PC-9 (cell line): ENCODE results near the gene HOXA4. TPM values are rescaled to one million over a fixed set of nuclear protein-coding genes. Genes with fewer than 3 reads are reported as not detected.

ENCODE experiments used
- BruUV-seq: library from RNA; stranded (reverse); fragments of 400-500 nt; replicated peaks from 2 replicates; lab custom pipeline; 2021; lab: Mats Ljungman, UMichigan
- CTCF ChIA-PET: fragments of 300-600 bp; sonication (Branson Sonifier 250); formaldehyde crosslinking; loops from one replicate; lab custom pipeline; 2022; ENCODE audit warnings: antibody characterized with exemption; lab: Charles Lee
- POLR2A ChIA-PET: fragments of 300-600 bp; sonication (Branson Sonifier 250); formaldehyde crosslinking; loops from one replicate; lab custom pipeline; 2022; ENCODE audit warnings: antibody characterized with exemption; ENCODE audit not compliant: unreplicated experiment; lab: Charles Lee
- DNase-seq, 2 experiments: peaks; one replicate each; pipeline versions ENCODE4 v3.0.0 to v3.0.0-alpha.2; 2015 to 2022; ENCODE audit warnings: mixed read lengths in 1 of 2
- H2AFZ ChIP-seq: fragments of 200-600 bp; sonication (generic); 2 replicates; pipeline ENCODE4 v1.8.1; 2017; ENCODE audit warnings: antibody characterized with exemption
- H3F3A ChIP-seq: fragments of 200-600 bp; sonication (generic); 2 replicates; pipeline ENCODE4 v1.8.1; 2017; ENCODE audit warnings: antibody characterized with exemption, mild to moderate bottlenecking, low read depth; ENCODE audit not compliant: insufficient read depth
- H3K27ac ChIP-seq: fragments of 200-600 bp; sonication (generic); 2 replicates; pipeline ENCODE4 v1.6.1; 2016; ENCODE audit warnings: mixed run types
- H3K27me3 ChIP-seq: fragments of 200-600 bp; sonication (generic); 2 replicates; pipeline ENCODE4 v1.6.1; 2016; ENCODE audit warnings: low read depth, mixed run types; ENCODE audit not compliant: insufficient read depth
- H3K36me3 ChIP-seq: fragments of 200-600 bp; sonication (generic); 2 replicates; pipeline ENCODE4 v1.6.1; 2016; ENCODE audit warnings: low read depth, mixed run types
- H3K4me1 ChIP-seq: fragments of 200-600 bp; sonication (generic); replicated peaks from 2 replicates; pipeline ENCODE4 v1.6.1; 2016; ENCODE audit warnings: mixed run types; ENCODE audit not compliant: insufficient read depth
- H3K4me2 ChIP-seq: fragments of 200-600 bp; sonication (generic); 2 replicates; pipeline ENCODE4 v1.6.1; 2017; ENCODE audit warnings: mixed run types
- H3K4me3 ChIP-seq: fragments of 200-600 bp; sonication (generic); 2 replicates; pipeline ENCODE4 v1.6.1; 2016; ENCODE audit warnings: mixed run types
- H3K79me2 ChIP-seq: fragments of 200-600 bp; sonication (generic); 2 replicates; pipeline ENCODE4 v1.6.1; 2017; ENCODE audit warnings: low read depth, mixed run types
- H3K9me2 ChIP-seq: fragments of 200-600 bp; sonication (generic); 2 replicates; pipeline ENCODE4 v1.8.1; 2017; ENCODE audit warnings: mild to moderate bottlenecking; ENCODE audit not compliant: insufficient read depth
- H3K9me3 ChIP-seq: fragments of 200-600 bp; sonication (generic); 2 replicates; pipeline ENCODE4 v1.8.1; 2016; ENCODE audit warnings: low read depth; ENCODE audit not compliant: insufficient read depth
- H4K20me1 ChIP-seq: fragments of 200-600 bp; sonication (generic); 2 replicates; pipeline ENCODE4 v1.8.1; 2017; ENCODE audit not compliant: insufficient read depth
- EZH2 ChIP-seq: fragments of 200-600 bp; sonication (generic); IDR thresholded peaks from 2 replicates; pipeline ENCODE4 v1.8.0; 2017; ENCODE audit warnings: antibody characterized with exemption, low read depth
- intact Hi-C: fragments of 100-400 bp; cut with micrococcal nuclease; formaldehyde crosslinking; loops from one replicate; pipeline ENCODE4 v1.10.0; 2022; ENCODE audit not compliant: unreplicated experiment
- total RNA-seq: library from RNA; stranded (reverse); gene quantifications from 2 replicates; pipeline ENCODE4 v1.2.3, GENCODE V29; 2021
- TF ChIP-seq, protein P1 (sequence below): fragments of 200-600 bp; sonication (generic); conservative IDR thresholded peaks from 2 replicates; pipeline ENCODE4 v1.6.1; 2017; ENCODE audit warnings: mixed run types, antibody characterized with exemption, mild to moderate bottlenecking, moderate library complexity

Gene HOXA4
- total RNA-seq, 1 experiment from 2014 or later: not detected

DNA sequence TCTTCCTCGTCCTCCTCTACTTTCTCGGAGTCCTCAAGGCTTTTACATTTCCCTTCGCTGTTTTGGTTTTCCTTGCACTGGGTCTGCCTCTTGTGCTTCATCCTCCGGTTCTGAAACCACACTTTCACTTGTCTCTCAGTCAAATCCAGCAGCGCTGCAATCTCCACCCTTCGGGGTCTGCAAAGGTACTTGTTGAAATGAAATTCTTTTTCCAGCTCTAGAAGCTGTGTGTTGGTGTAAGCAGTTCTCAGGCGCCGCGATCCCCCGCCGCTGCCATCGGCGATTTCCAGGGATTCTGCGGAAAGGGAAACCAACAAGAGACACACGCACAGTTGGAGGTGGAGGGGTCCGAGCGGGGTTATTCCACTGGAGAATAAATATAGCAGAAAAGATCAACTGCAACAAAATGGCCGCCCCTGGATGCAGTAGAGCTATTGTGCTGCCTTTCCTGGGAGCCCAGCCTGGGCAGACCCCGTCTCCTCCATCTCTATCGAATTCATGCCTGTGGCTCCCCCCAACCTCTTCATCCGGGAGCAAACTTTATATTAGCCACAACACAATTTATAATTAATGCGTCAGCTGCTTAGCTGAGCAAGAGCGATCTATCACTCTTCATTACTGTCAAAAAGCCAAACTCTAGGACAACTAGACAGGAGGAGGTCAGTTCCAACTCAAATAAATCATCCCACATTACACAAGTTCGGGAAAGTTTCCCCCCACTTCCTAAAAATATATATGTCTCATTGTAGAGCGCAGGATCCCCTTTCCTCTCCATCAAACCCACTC is 29.2 kb downstream of the HOXA4 start:
- Histone ChIP-seq H3K4me1 (peaks cover 17% of the 10 kb centered on the region), H4K20me1 (no peaks in the 10 kb centered on the region), H3K27ac (no peak overlapping the region), H3K27me3 (no peaks in the 10 kb centered on the region), H3K4me2 (no peak overlapping the region), H3K4me3 (no peak overlapping the region), H3K79me2 (0 out of 2 replicates have a peak, but pooled peaks cover 5% of the 10 kb centered on the region), H2AFZ (no peak overlapping the region), H3K9me3 (no peaks in the 10 kb centered on the region), H3K36me3 (peaks cover 6% of the 10 kb centered on the region; the same call in 1 of the 2 replicates), H3F3A (peaks cover 34% of the 10 kb centered on the region), H3K9me2 (no peaks in the 10 kb centered on the region)
- no TSS peak for BruUV-seq
- intact Hi-C loops: no loop called here
- TF ChIP-seq, protein P1, sequence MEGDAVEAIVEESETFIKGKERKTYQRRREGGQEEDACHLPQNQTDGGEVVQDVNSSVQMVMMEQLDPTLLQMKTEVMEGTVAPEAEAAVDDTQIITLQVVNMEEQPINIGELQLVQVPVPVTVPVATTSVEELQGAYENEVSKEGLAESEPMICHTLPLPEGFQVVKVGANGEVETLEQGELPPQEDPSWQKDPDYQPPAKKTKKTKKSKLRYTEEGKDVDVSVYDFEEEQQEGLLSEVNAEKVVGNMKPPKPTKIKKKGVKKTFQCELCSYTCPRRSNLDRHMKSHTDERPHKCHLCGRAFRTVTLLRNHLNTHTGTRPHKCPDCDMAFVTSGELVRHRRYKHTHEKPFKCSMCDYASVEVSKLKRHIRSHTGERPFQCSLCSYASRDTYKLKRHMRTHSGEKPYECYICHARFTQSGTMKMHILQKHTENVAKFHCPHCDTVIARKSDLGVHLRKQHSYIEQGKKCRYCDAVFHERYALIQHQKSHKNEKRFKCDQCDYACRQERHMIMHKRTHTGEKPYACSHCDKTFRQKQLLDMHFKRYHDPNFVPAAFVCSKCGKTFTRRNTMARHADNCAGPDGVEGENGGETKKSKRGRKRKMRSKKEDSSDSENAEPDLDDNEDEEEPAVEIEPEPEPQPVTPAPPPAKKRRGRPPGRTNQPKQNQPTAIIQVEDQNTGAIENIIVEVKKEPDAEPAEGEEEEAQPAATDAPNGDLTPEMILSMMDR: no peak
- TF ChIP-seq EZH2: no peak
- no peak for DNase-seq
- CTCF ChIA-PET: no interaction called here
- POLR2A ChIA-PET: interaction anchor here (0.6 kb wide), 1 partner anchor 30 kb away, joined by 5 read pairs; no protein-coding TSS in a partner anchor

DNA sequence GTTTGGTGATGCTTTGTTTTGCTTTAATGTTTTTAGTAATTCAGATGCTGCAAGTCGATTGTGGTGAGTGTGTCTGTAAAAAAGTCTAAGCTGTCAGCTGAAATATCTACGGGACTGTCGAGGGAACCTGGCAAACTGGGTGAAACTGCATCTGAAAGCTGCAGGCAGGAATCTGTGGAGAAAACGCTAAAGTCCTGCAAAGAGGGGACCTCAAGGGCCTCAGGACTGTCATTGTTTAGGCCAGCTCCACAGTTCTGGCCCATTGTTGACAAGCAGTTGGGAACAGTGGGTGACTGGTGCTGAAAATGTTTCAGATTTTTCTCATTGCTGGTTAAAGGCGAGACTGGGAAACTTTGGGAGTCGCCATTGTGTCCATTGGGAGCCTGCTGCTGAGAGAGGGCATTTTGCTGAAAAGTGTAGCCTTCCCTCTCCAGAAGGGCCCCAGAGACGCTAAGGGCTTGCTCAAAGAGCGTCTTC is 29.8 kb downstream of the HOXA4 start:
- H3K4me2 ChIP-seq: no peak overlapping the region
- no peak for TF ChIP-seq EZH2
- TF ChIP-seq, protein P1: no peak
- 0 out of 2 replicates have a peak, but pooled peaks cover 1% of the 10 kb centered on the region for H3K79me2 ChIP-seq
- H3K4me3 ChIP-seq: no peak overlapping the region
- H3F3A ChIP-seq: peaks cover 28% of the 10 kb centered on the region
- POLR2A ChIA-PET: interaction anchor here (0.6 kb wide), 1 partner anchor 29 kb away, joined by 5 read pairs; no protein-coding TSS in a partner anchor
- H3K27ac ChIP-seq: 0 out of 2 replicates have a peak overlapping the region, but pooled peaks have one; percentile 6
- H3K36me3 ChIP-seq: peaks cover 6% of the 10 kb centered on the region; the same call in 1 of the 2 replicates
- BruUV-seq: no TSS peak
- intact Hi-C loops: no loop called here
- no peaks in the 10 kb centered on the region for H4K20me1 ChIP-seq
- no peaks in the 10 kb centered on the region for H3K9me2 ChIP-seq
- H3K27me3 ChIP-seq: no peaks in the 10 kb centered on the region
- CTCF ChIA-PET: no interaction called here
- no peak for DNase-seq
- no peak overlapping the region for H2AFZ ChIP-seq
- H3K4me1 ChIP-seq: peaks cover 17% of the 10 kb centered on the region
- no peaks in the 10 kb centered on the region for H3K9me3 ChIP-seq

DNA sequence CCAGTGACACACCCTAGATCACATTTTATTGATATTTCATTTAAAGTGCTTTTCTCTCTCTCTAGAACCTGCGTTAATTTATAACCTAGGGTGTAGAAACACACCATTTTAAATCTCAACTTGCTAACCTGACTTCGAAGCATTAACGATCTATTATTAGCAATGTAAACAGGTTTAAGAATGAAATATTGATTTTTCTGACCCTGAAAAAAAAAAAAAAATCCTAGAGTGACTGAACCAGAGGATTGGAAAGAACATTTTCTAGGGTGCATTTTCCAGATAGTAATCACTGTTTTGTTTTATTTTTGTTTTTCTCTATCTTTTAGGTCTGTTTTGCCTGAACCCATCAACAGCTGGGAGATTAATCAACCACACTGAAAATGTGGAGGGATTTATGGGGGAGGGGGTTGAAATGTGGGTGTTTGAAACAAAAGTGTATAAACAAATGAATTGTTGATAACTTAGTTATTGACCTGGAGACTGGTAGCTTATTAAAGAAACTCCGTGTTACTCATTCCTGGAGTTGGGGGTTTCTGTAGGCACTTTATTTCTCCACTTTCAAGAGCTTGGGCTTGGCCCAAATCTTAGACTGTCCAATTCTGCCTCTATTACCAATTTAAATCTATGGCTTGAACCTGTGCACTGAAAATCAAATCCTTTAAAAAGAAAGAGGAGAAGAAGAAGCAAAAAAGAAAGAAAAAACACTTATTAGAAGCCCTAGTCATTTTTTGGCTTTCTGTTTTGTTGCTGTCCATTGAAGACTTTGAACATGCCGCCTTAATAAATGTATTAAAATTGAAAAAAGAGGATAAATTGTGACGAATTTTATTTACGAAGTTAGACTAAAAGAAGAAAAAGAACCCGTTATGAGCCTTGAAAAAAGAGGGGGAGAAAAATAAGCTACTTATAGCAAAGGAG is 30.8 kb downstream of the HOXA4 start:
- H3K4me3 ChIP-seq: no peak overlapping the region

More for the DNA sequence above, 30.8 kb downstream of the HOXA4 start:
- BruUV-seq: no TSS peak
- peaks cover 6% of the 10 kb centered on the region; the same call in 1 of the 2 replicates for H3K36me3 ChIP-seq
- H3K4me2 ChIP-seq: no peak overlapping the region
- intact Hi-C loops: no loop called here
- no peak overlapping the region for H3K27ac ChIP-seq
- no peaks in the 10 kb centered on the region for H3K79me2 ChIP-seq
- no peak for DNase-seq
- H3K27me3 ChIP-seq: no peaks in the 10 kb centered on the region
- no peaks in the 10 kb centered on the region for H3K9me2 ChIP-seq
- H3K9me3 ChIP-seq: no peaks in the 10 kb centered on the region
- CTCF ChIA-PET: no interaction called here
- H3F3A ChIP-seq: peaks cover 23% of the 10 kb centered on the region
- no peaks in the 10 kb centered on the region for H4K20me1 ChIP-seq
- POLR2A ChIA-PET: no interaction called here
- TF ChIP-seq EZH2: no peak
- TF ChIP-seq, protein P1: no peak
- peaks cover 17% of the 10 kb centered on the region for H3K4me1 ChIP-seq
- no peak overlapping the region for H2AFZ ChIP-seq
